GDM1 (cell line): ENCODE results near the gene KIF26B.
"Not testable (repeated sequence)": the region's sequence is repeated elsewhere in the genome, so short reads cannot be mapped to it uniquely, and the experiment has no call there.

Experiments used
- DNase-seq: peaks from one replicate; lab custom pipeline; 2025; lab: John Stamatoyannopoulos, UW

The KIF26B gene

GRCh38 chr1:245388687-245389086 is 233.9 kb downstream of the KIF26B start:
- no peak for DNase-seq

DNA sequence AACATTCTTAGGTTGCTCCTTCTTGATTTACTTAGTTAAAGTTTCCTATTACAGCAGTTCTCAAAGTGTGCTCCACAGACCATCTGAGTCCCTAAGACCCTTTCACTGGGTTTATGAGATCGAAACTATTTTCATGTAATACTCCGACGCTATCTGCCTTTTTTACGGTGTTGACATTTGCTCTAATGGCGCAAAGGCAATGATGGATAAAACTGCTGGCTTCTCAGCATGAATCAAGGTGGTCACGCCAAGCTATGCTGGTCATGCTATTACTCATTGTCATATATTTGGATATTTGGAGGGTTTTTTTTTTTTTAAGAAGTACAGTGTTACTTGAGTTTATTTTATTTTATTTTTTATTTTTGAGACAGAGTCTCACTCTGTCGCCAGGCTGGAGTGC is 235.1 kb downstream of the KIF26B start:
- DNase-seq: no peak

DNA sequence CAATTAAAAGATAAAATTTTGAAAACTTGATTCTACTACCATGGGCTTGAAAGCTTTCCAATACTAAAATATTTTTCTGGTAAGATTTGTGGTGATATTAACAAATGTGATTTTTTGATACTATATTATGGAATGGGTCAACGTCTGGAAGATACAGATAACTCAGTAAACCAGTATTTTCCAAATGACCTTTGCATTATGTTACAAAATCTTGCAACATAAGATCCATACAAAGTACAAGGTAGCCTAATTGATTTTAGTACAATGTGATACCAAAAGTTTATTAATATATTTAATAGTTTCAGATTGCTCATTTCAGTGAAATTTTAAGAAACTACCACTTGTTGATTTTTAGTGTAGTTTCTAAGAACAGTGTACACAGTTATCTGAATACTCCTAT is 236.2 kb downstream of the KIF26B start:
- DNase-seq: no peak

GRCh38 chr1:245393694-245394093 is 238.9 kb downstream of the KIF26B start:
- DNase-seq: no peak

DNA sequence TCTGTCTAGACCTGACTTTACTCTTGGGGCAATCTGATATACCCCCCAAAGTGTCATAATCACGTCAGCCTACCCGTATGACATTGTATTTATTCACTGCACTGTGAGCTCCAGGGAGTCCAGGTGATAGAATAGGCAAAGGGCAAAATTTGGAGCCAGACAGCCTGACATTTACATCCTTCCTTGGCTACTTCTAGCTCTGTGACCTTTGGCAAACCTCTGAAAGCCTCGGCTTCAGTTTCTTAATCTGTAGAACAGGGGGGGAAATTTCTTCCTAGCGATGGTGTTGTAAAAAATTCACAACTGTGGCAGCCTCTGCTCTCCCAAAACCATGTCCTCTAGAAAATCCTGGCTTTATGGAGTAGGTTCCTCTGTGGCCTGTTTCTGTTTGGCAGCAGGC is 240.9 kb downstream of the KIF26B start:
- DNase-seq: no peak

- no peak for DNase-seq
Measured at GRCh38 chr1:245396615-245397014, 241.8 kb downstream of the KIF26B start.

DNA sequence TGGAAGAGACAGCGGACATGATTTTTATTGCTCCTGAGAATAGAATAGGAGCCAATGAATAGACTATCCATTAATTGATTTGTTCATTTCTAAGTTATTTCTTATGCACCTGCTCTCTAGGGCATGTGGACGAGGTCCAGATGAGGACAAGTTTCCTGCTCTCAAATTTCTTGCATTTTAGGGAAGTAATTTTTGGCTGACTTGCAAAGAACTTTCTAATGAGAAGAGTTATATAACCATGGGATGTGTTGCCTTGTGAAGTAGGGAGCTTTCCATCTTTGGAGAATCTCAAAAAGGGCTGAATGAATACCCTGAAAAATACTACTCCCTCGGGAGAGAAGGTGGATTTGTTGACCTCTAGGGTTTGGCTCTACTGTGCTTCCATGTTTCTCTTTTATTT is 243.0 kb downstream of the KIF26B start:
- DNase-seq: no peak

DNA sequence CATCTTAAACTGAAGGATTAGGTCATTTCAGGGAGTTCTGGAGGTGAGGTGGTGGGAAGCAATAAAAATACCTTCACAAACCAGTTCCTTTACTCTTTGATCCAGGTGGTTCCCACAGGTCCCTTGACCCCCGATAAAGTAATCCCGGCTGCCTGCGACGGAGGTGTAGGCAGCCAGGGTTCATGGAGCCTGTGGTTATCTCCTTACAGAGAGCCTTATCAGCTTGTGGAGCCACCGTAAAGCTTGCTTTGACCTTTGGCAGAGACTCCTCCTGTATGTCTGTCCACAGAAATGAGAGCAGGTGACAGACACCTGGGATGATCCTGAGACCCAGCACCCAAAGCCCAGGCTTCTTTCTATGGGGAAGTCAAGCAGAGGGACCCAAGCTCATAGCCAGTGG is 243.4 kb downstream of the KIF26B start:
- DNase-seq: no peak

DNA sequence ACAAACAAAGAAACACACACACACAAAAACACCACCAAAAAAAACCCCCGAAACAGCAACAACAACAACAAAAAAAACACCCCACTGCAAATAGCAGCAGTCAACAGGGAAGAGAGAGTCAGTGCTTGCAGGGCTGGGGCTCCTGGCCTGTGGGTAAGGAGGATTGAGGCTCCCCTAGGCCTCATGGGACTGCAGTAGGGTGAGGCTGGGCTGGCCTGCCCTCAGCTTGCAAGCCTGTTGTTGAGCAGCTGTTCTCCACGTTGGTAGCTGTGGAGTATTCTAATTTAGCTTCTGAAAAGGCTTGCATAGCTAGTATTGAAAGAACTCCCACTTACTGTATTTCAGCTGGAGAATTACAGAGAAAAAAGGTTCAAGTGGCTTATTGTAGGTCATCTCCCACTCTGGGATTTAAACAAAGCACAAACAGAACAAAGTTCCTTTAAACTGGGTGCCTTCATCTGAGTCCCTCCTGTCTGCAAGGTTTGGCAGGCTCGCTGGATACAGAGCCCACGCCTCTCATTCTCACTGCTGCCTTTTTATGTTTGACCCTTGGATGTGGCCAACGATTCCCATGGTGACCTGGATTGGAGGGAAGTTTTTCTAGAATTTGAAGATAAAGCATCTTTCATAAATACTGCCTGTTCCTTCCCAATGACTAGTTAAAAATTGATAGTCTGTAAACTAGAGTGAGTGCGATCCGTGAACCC is 247.2 kb downstream of the KIF26B start:
- no peak for DNase-seq

GRCh38 chr1:245402998-245403397 is 248.2 kb downstream of the KIF26B start:
- DNase-seq: not testable (repeated sequence)

DNA sequence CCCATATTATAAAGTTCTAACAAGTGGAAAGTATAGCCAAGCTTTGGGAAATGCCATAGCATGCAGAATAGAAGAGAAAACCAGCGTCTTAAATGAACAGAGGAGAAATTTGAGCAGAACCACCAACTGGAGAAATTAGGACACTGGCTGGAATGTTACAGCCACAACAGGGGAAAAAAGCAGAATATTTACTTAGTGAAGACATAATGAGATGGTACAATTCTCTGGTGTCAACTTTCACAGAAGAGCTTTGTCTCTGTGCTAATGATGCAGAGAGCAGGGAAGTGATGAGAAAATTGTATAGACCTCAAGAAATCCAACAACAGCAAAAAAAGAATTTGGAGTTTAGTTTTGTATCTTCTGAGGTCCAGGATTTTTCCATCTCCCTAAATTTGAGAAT is 249.7 kb downstream of the KIF26B start:
- DNase-seq: no peak

DNA sequence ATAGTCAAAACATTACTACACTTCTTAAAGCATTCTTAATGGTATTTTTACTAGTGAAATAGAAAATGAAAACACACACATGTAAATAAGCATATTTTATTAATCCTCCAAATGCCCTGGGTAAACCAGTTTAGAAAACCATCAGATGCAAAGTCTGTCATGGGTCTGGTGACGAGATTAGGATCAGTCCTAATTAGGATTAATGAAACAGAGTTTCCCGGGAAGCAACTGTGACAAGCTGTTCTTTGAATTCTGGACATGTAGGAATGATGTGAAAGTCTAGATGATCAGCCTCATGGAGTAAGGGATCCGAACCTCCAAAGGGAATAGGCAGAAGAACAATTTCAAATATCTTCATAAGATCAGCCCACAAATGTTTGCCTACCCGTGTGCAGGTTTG is 250.2 kb downstream of the KIF26B start:
- no peak for DNase-seq

- DNase-seq: no peak
Measured at GRCh38 chr1:245406426-245406825, 251.6 kb downstream of the KIF26B start.

- DNase-seq: no peak
Measured at GRCh38 chr1:245407983-245408382, 253.2 kb downstream of the KIF26B start.

- no peak for DNase-seq
Measured at GRCh38 chr1:245409341-245410195, 254.8 kb downstream of the KIF26B start.

DNA sequence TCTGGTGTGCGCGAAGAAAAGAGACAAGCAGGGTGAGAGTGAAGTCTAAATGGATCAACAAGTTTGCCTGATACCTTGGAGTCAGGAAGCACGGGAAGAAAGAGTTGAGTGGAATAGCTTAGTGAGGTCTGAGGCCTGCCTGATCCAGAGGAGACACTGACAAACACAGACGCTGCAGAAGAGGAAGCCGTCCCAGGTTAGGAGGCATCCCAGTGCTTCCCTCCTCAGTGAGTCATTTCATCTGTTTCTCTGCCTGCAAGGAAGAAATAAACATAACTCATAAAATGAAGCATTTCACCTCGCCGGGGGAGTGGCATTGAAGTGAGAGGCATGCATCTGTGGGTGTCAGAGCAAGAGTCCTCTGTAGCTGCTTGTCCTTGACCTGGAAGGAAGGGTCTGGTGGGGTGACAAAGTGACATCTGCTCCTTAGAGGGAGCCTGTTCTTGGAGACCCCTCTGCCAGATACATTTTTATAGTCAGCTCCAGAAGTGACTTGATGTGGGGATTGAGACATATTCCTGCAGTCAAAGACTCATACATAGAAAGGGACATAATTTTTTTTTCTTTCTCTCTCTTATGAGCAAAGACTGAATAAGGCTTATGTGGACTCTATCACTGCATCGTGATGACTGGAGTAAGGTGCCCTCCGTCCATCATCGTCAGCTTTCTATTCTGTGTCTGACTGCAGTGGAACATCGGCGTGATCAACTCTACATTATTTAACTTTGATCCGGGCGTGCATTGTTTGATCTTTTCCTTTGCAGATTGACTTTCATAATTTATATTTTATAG is 256.7 kb downstream of the KIF26B start:
- no peak for DNase-seq

DNA sequence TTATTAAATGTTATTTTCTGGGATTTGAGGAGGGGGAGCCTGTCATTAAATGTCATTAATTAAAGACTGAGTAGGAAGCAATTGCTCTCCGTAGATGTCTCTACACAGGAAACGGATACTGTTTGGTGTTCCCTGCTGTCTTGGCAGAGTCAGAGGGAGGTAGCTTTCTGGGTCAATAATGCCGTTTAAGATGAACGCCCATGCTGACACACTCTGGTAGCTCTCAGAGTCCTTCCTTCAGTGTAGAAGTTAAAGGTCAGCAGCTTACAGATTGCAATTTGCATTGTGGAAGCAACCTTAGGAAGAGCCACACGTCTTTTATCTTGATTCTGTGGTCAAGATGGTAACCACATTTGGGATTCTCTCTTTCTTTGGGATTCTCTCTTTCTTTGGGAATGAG is 257.5 kb downstream of the KIF26B start:
- DNase-seq: no peak

DNA sequence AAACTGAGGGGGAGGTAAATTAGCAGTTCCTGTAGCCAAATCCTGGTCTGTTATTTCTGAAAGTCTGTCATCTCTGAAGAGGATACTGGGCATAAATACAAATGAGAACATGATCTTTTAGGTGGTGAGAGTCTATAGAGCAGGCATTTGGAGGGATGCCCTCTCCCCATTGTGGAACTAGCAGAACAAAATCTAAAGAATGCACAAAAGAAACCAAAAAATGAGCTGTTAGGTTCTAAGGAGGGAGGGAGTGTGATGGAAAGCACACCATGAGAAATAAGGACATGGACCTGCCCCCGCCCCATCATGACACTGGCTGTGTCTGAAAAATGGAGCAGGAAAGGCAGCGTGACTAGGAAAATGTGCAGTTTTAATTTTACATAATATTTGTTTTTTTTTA is 262.0 kb downstream of the KIF26B start:
- DNase-seq: no peak

DNA sequence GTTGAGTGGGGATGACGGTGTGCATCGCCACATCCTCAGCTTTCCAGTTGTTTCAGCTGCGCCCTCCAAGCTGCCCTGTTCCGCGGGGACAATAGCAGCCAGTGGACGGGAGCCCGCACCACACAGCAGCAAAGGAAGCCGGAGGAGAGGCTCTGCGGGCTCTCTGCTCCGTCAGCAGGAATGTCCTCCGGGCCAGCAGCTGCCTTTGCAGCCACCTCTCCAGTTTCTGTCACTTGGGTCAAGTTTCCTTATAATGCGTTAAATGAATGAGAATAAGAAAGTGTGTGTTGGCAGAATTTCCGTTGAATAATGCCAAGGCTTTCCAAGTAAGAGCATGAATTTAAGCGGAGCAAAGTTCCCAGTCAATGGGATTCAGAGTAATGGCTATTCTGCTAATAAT is 263.3 kb downstream of the KIF26B start:
- DNase-seq: no peak

- no peak for DNase-seq
Measured at GRCh38 chr1:245419461-245419978, 264.7 kb downstream of the KIF26B start.

DNA sequence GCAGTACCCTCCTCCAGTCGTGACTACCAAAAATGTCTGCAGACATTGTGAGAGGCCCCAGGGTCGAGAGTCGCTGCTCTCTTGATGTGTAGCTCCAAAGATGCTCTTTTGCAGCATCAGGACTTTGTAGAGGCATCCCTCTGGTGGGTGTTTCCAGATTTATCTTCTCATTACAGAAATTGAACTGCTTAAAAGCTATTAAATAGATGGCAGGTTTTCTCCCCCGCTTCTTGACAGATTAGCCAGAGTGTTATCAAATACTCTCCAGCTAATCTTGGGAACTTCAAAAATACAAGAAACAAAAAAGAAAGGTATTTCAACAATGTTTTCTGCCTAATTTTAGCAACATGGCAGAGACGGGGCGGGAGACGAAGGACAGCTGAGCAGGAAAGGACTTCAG is 265.2 kb downstream of the KIF26B start:
- no peak for DNase-seq

DNA sequence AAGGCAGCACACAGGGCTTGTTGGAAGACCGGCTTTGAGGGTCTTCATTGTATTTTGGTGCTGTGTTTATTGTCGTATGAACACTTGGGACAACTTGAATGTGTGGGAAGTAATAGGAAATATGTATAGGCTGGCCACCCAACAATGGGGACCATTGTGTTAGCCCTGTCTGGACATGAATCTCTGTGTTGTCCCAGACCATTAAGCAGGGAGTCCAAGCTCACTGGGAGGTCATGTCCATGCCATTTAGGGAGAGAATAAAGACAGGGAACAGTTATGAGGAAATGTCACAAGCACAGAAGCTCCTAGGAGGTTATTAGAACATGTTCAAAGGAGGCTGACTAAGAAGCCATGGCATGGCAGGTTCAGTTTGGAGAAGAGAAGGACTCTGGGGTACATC is 266.1 kb downstream of the KIF26B start:
- DNase-seq: no peak

DNA sequence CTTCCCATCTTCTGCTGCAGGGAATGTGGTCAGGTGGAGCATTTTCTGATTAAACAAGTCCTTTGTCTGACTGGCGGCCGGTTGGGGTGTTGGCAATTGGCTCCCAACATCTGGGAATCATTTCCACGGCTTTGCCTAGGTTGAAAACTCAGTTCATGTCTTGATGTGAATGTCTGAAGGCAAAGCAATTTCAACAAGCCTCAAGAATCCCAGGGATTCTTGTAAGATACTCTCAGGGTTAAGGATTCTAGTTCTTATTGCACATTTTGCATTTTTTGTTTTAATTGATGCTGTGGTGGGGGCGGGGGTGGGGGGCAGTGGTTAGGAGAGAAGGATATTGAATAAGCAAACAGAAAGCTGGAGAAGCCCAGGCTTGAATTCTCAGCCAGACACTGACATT is 273.9 kb downstream of the KIF26B start:
- no peak for DNase-seq
